Mesothelial cell of epicardium (in vitro differentiated cells): ENCODE data around the gene ATP5F1D. TPM values are rescaled to one million over a fixed set of nuclear protein-coding genes. Genes with fewer than 3 reads are reported as not detected.

Source experiments
- DNase-seq, 2 experiments: peaks; one replicate each; pipeline ENCODE4 v3.0.0; 2021; ENCODE audit warnings: low spot score in 2 of 2; ENCODE audit not compliant: unreplicated experiment in 2 of 2
- H3K27ac Mint-ChIP-seq: 2 replicates; pipeline ENCODE4 v1.8.0; 2021; ENCODE audit warnings: mixed read lengths
- H3K27me3 Mint-ChIP-seq: 2 replicates; pipeline ENCODE4 v1.8.0; 2021; ENCODE audit warnings: low read depth, mixed read lengths
- H3K36me3 Mint-ChIP-seq: 2 replicates; pipeline ENCODE4 v1.8.0; 2021; ENCODE audit warnings: mixed read lengths
- H3K4me1 Mint-ChIP-seq: 2 replicates; pipeline ENCODE4 v1.8.0; 2021; ENCODE audit warnings: mixed read lengths
- H3K4me3 Mint-ChIP-seq: 2 replicates; pipeline ENCODE4 v1.8.0; 2021; ENCODE audit warnings: mild to moderate bottlenecking, moderate library complexity, mixed read lengths
- H3K9me3 Mint-ChIP-seq: 2 replicates; pipeline ENCODE4 v1.8.0; 2021; ENCODE audit warnings: mixed read lengths
- CTCF ChIP-seq: fragments of 200-600 bp; sonication (generic); IDR thresholded peaks from one replicate; pipeline ENCODE4 v1.5.0; 2021; ENCODE audit warnings: antibody characterized with exemption; ENCODE audit not compliant: unreplicated experiment
- total RNA-seq: library from RNA; stranded (reverse); gene quantifications from 3 replicates; pipeline ENCODE4 v1.2.1, GENCODE V29; 2021

ATP5F1D gene
- total RNA-seq, 1 donor from 2014 or later: 108 TPM

- H3K4me1 Mint-ChIP-seq: peaks cover 13% of the 10 kb centered on the region
- peak overlapping the region; percentile 12 for H3K27ac Mint-ChIP-seq
- H3K4me3 Mint-ChIP-seq: peak overlapping the region; percentile 37
- TF ChIP-seq CTCF: peak; percentile 95
- no peaks in the 10 kb centered on the region for H3K9me3 Mint-ChIP-seq
- peaks cover 4% of the 10 kb centered on the region for H3K36me3 Mint-ChIP-seq
- DNase-seq: peak; percentile 66 to 89
- peaks cover 6% of the 10 kb centered on the region for H3K27me3 Mint-ChIP-seq
Observed at GRCh38 chr19:1279782-1280341, 38.3 kb downstream of the ATP5F1D start.

GRCh38 chr19:1280636-1281568 is 39.4 kb downstream of the ATP5F1D start:
- Mint-ChIP-seq H3K4me3 (no peak overlapping the region), H3K27ac (no peak overlapping the region), H3K9me3 (no peaks in the 10 kb centered on the region), H3K4me1 (peaks cover 15% of the 10 kb centered on the region), H3K27me3 (peaks cover 11% of the 10 kb centered on the region), H3K36me3 (peaks cover 4% of the 10 kb centered on the region)
- TF ChIP-seq CTCF: no peak
- no peak for DNase-seq

GRCh38 chr19:1281569-1282287 is 40.2 kb downstream of the ATP5F1D start:
- peaks cover 14% of the 10 kb centered on the region for H3K27me3 Mint-ChIP-seq
- H3K4me3 Mint-ChIP-seq: no peak overlapping the region
- no peak overlapping the region for H3K27ac Mint-ChIP-seq
- peaks cover 4% of the 10 kb centered on the region for H3K36me3 Mint-ChIP-seq
- no peak for TF ChIP-seq CTCF
- DNase-seq: no peak
- no peaks in the 10 kb centered on the region for H3K9me3 Mint-ChIP-seq
- H3K4me1 Mint-ChIP-seq: peaks cover 15% of the 10 kb centered on the region

GRCh38 chr19:1282588-1283206 is 41.1 kb downstream of the ATP5F1D start:
- Mint-ChIP-seq H3K36me3 (peaks cover 4% of the 10 kb centered on the region), H3K9me3 (no peaks in the 10 kb centered on the region), H3K4me1 (peaks cover 13% of the 10 kb centered on the region), H3K27me3 (peaks cover 14% of the 10 kb centered on the region), H3K27ac (no peak overlapping the region), H3K4me3 (no peak overlapping the region)
- no peak for DNase-seq
- TF ChIP-seq CTCF: no peak

GRCh38 chr19:1283207-1283916 is 41.8 kb downstream of the ATP5F1D start:
- DNase-seq: no peak
- Mint-ChIP-seq H3K4me1 (peaks cover 13% of the 10 kb centered on the region), H3K27me3 (peaks cover 14% of the 10 kb centered on the region), H3K4me3 (no peak overlapping the region), H3K9me3 (no peaks in the 10 kb centered on the region), H3K36me3 (peaks cover 2% of the 10 kb centered on the region), H3K27ac (no peak overlapping the region)
- no peak for TF ChIP-seq CTCF
